SH-SY5Y (cell line): ENCODE results near the gene STIP1.

Source experiments
- GATA2 ChIP-seq: IDR thresholded peaks from 2 replicates; pipeline ENCODE4 v1.6.1; 2011; ENCODE audit warnings: mild to moderate bottlenecking, low read depth, low read length
- GATA3 ChIP-seq: IDR thresholded peaks from 2 replicates; pipeline ENCODE4 v1.6.1; 2011; ENCODE audit warnings: low read depth, mild to moderate bottlenecking, low read length, moderate library complexity

GRCh38 chr11:64185693-64186491 is at the start of gene STIP1:
- TF ChIP-seq GATA2, result no peak
- no peak for TF ChIP-seq GATA3
